ENCODE data around the gene C1S.
A peak's percentile ranks its signal among the peaks of the same experiment; 100 is the strongest.
"Not testable (repeated sequence)": the region's sequence is repeated elsewhere in the genome, so short reads cannot be mapped to it uniquely, and the experiment has no call there.

The C1S gene

GRCh38 chr12:7107181-7107580, 46.7 kb downstream of the C1S start:
- not testable (repeated sequence) for DNase-seq

- no peak for DNase-seq
Measured at GRCh38 chr12:7107636-7108002, 47.1 kb downstream of the C1S start.

GRCh38 chr12:7108003-7108795, 47.7 kb downstream of the C1S start:
- peak; percentile 82 for DNase-seq

GRCh38 chr12:7108796-7109571, 48.5 kb downstream of the C1S start, which contains the start of gene C1RL:
TSS of gene C1RL (minus strand) at chr12:7109214. CDS start at chr12:7109180, 34 bp downstream.
- peak; percentile 82 for DNase-seq

GRCh38 chr12:7109572-7109920, 49.0 kb downstream of the C1S start:
- no peak for DNase-seq

GRCh38 chr12:7110661-7111060, 50.1 kb downstream of the C1S start:
- no peak for DNase-seq

GRCh38 chr12:7112041-7112440, 51.5 kb downstream of the C1S start:
- no peak for DNase-seq

GRCh38 chr12:7113389-7113871, 52.9 kb downstream of the C1S start:
- DNase-seq, result peak; percentile 45

- DNase-seq, result no peak
Measured at GRCh38 chr12:7114008-7114407, 53.5 kb downstream of the C1S start.

- no peak for DNase-seq
Measured at GRCh38 chr12:7114851-7115250, 54.3 kb downstream of the C1S start.

GRCh38 chr12:7116196-7116595, 55.7 kb downstream of the C1S start:
- DNase-seq, result no peak

GRCh38 chr12:7116916-7117315, 56.4 kb downstream of the C1S start:
- DNase-seq, result no peak

GRCh38 chr12:7117670-7118069, 57.2 kb downstream of the C1S start:
- no peak for DNase-seq

- DNase-seq, result no peak
Measured at GRCh38 chr12:7118881-7119280, 58.4 kb downstream of the C1S start.

- no peak for DNase-seq
Measured at GRCh38 chr12:7120166-7120565, 59.6 kb downstream of the C1S start.
